ENCODE data around the gene BCAR1.

BCAR1 gene, protein sequence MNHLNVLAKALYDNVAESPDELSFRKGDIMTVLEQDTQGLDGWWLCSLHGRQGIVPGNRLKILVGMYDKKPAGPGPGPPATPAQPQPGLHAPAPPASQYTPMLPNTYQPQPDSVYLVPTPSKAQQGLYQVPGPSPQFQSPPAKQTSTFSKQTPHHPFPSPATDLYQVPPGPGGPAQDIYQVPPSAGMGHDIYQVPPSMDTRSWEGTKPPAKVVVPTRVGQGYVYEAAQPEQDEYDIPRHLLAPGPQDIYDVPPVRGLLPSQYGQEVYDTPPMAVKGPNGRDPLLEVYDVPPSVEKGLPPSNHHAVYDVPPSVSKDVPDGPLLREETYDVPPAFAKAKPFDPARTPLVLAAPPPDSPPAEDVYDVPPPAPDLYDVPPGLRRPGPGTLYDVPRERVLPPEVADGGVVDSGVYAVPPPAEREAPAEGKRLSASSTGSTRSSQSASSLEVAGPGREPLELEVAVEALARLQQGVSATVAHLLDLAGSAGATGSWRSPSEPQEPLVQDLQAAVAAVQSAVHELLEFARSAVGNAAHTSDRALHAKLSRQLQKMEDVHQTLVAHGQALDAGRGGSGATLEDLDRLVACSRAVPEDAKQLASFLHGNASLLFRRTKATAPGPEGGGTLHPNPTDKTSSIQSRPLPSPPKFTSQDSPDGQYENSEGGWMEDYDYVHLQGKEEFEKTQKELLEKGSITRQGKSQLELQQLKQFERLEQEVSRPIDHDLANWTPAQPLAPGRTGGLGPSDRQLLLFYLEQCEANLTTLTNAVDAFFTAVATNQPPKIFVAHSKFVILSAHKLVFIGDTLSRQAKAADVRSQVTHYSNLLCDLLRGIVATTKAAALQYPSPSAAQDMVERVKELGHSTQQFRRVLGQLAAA

DNA sequence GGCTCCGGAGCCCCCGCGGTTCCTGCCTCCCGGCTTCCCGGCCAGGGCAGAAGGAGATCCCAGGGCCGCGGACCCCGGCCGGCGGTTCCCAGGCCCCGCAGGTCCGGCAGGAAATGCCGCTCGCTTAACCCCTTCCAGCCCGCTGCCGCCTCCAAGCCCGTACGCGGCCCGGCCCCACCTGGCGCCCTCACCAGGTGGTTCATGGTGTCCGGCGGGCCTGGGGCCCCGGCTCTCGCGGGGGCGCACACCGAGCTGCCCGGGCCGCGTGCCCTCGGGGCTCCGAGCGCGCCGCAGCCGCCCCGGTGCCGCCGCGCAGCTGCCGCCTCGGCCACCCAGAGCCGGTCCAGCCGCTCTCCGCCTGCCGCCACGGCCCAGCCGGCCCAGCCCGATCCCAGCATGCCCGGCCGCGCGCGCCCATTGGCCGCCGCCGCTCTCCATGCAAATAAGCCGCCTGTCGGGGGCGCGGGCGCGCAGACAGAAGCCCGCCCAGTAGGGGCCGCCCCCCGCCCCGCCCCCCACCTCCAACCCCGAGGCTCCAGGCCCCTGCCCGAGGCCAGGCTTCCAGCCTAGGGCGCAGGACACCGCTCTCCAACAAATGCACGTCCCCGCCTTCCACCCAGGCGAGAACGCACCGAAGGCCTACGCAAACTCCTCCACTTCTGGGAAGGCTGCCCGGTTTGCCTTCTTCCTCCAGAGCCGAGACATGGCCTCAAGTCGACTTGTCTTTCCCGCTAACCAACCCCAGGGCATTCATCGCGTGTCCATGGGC is at the start of gene BCAR1:
BCAR1 (minus strand) TSS at position 345 of the 769 bp plus-strand sequence; CDS start at position 203, 142 bp downstream.
- peak within 1 kb of the TSS; percentile 70 for H3K4me3 ChIP-seq (ENCODE audit: low read length)
- peak; percentile 89 for DNase-seq (ENCODE audit: low read depth)
- TF ChIP-seq, protein P1, sequence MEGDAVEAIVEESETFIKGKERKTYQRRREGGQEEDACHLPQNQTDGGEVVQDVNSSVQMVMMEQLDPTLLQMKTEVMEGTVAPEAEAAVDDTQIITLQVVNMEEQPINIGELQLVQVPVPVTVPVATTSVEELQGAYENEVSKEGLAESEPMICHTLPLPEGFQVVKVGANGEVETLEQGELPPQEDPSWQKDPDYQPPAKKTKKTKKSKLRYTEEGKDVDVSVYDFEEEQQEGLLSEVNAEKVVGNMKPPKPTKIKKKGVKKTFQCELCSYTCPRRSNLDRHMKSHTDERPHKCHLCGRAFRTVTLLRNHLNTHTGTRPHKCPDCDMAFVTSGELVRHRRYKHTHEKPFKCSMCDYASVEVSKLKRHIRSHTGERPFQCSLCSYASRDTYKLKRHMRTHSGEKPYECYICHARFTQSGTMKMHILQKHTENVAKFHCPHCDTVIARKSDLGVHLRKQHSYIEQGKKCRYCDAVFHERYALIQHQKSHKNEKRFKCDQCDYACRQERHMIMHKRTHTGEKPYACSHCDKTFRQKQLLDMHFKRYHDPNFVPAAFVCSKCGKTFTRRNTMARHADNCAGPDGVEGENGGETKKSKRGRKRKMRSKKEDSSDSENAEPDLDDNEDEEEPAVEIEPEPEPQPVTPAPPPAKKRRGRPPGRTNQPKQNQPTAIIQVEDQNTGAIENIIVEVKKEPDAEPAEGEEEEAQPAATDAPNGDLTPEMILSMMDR (IDR thresholded peaks at IDR 0.05; ENCODE audit: insufficient read depth, low read depth, low read length, missing control alignments): peak; percentile 2

DNA sequence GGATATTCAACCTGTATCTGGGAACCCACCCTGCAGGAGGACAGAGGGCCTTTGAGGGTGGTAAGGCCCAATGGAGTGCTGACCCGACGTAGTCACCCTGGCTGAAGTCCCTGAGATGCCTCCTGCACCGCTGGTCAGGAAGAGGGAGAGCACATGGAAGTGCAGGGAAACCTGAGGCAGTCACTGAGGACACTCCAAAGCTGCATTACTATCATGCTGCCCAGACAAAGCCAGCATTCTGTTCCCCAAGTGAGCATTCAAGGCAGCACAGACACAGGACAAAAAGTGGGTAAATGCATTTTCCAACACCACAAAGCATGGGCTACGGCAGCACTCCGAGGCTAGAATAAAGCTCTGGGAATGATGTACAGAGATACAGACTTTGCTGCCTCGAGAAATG is 46.8 kb upstream of the BCAR1 start:
- DNase-seq (ENCODE audit: low read depth): no peak
- TF ChIP-seq, protein P1 (IDR thresholded peaks at IDR 0.05; ENCODE audit: insufficient read depth, low read depth, low read length, missing control alignments): no peak
- H3K4me3 ChIP-seq (ENCODE audit: low read length): no peak overlapping the region

DNA sequence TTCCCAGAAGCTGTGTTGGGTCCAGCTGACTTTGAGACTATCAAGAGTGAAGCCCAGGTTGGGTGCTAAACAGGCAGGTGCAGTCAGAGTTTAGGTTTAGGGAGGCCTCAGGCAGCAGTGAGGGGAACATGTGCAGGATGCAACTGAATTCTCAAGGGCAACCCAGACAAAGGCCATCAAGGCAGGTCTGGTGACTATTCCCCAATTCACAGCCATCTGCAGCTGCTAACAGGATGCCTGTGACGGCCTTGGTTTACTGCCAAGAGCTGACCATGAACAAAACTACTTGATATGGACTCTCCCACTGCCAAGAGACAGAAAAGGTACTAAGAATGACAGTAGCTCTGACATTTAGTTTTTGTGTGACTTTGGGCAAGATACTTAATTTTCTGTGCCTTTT is 45.2 kb upstream of the BCAR1 start:
- no peak overlapping the region for H3K4me3 ChIP-seq (ENCODE audit: low read length)
- TF ChIP-seq, protein P1 (IDR thresholded peaks at IDR 0.05; ENCODE audit: insufficient read depth, low read depth, low read length, missing control alignments): no peak
- no peak for DNase-seq (ENCODE audit: low read depth)

DNA sequence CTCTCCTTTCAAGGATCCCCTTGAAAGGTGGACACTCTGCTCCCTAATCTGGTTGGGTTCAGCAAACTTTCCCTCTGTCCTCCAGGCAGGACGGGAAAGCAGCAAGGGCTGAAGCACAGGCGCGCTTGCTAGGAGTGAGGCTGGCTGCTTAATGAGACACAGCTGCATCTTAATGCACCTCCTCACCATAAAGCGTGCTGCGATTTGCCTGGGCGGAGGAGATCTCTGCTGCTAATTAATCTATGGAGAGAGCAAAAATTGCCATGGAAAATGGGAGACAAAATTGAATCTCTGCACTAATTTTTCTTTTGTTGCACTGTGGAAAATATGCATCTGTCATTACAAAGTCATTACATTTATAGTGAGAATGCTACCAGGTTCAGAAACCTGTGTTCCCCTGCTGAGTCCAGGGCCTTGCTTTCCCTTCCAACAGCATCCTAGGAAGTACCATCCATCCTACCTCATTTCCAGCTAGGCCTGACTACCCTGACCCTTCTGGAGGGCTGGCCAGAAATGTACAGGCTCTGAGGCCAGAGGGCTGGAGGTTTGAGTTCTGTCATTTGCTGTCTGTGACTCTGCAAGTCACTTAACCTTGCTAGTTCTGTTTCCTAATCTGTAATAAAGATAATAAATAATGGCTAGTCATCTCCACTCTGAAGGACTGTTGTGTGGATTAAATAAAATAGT is 43.5 kb upstream of the BCAR1 start:
- TF ChIP-seq, protein P1 (IDR thresholded peaks at IDR 0.05; ENCODE audit: insufficient read depth, low read depth, low read length, missing control alignments): no peak
- no peak overlapping the region for H3K4me3 ChIP-seq (ENCODE audit: low read length)
- DNase-seq (ENCODE audit: low read depth): no peak

DNA sequence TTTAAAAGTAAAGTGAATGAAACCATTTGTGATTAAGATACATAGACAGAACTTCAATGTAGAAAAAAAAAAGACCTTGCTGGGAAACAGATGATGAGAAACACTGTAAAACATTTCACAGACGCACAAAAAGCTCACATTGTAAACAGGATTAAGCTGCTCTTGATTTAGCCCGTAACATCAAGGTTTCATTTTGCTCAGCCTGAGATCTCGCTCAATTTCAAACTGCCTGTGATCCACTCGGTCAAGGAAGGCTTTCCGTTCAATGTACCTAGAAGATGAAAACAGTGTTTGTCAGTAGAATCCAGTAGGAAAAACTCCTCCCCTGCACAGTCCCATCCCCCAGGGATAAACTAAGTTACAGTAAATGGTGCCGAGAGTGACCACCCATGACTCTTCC is 42.3 kb upstream of the BCAR1 start:
- no peak for DNase-seq (ENCODE audit: low read depth)
- TF ChIP-seq, protein P1 (IDR thresholded peaks at IDR 0.05; ENCODE audit: insufficient read depth, low read depth, low read length, missing control alignments): no peak
- no peak overlapping the region for H3K4me3 ChIP-seq (ENCODE audit: low read length)

DNA sequence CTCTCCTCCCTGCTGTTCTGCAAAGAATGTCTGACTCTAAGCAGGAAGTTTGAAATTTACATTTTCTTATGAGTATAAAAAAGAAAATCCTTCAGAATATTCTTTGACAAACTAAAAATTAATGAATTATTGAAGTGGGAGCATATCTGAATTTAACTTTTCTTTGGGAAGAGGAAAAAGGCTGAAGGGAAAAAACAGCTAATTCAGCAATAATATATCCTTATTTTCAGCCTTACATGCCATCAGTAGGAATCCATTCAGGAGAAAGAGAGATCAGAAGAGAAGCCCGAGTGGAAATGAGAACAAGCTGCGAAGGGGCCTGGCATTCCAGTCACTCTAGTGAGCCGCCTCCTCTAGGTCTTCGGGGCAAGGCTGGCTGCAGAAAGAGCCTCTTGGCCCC is 41.7 kb upstream of the BCAR1 start:
- H3K4me3 ChIP-seq (ENCODE audit: low read length): no peak overlapping the region
- TF ChIP-seq, protein P1 (IDR thresholded peaks at IDR 0.05; ENCODE audit: insufficient read depth, low read depth, low read length, missing control alignments): no peak
- DNase-seq (ENCODE audit: low read depth): no peak

Measured in epithelial cell of esophagus (primary cell).